GM21423 (cell line): ENCODE measurements around the gene CHRNG.
"Not testable (repeated sequence)": the region's sequence is repeated elsewhere in the genome, so short reads cannot be mapped to it uniquely, and the experiment has no call there.

ENCODE experiments used
- ATAC-seq: cut with Tn5 transposase; IDR thresholded peaks from one replicate; pipeline ENCODE4 v1.9.1; 2021; ENCODE audit warnings: mild to moderate bottlenecking, moderate library complexity; ENCODE audit not compliant: unreplicated experiment

CHRNG gene

GRCh38 chr2:232526372-232526941 lies 13.0 kb upstream of the CHRNG start:
- no peak for ATAC-seq

- ATAC-seq = no peak
These were observed 11.5 kb upstream of the CHRNG start for GRCh38 chr2:232527905-232528470.

- ATAC-seq = no peak
These were observed 10.6 kb upstream of the CHRNG start for GRCh38 chr2:232528746-232529460.

- ATAC-seq = no peak
These were observed 9.5 kb upstream of the CHRNG start for GRCh38 chr2:232529806-232530547.

GRCh38 chr2:232530626-232531260 lies 8.7 kb upstream of the CHRNG start:
- ATAC-seq = no peak

GRCh38 chr2:232532419-232532818 lies 7.1 kb upstream of the CHRNG start:
- ATAC-seq = no peak

- ATAC-seq = not testable (repeated sequence)
These were observed 6.7 kb upstream of the CHRNG start for GRCh38 chr2:232532821-232533220.

GRCh38 chr2:232533944-232534710 lies 5.4 kb upstream of the CHRNG start:
- ATAC-seq = no peak

- ATAC-seq = no peak
These were observed 4.4 kb upstream of the CHRNG start for GRCh38 chr2:232534940-232535651.

- ATAC-seq = no peak
These were observed 3.5 kb upstream of the CHRNG start for GRCh38 chr2:232535761-232536530.

- no peak for ATAC-seq
These were observed 2.4 kb upstream of the CHRNG start for GRCh38 chr2:232537079-232537478.

- ATAC-seq = no peak
These were observed 2.0 kb upstream of the CHRNG start for GRCh38 chr2:232537499-232537898.

GRCh38 chr2:232538671-232539070 lies 821 bp upstream of the CHRNG start:
- no peak for ATAC-seq

GRCh38 chr2:232540441-232541041 lies 1.0 kb downstream of the CHRNG start:
- no peak for ATAC-seq

GRCh38 chr2:232541195-232541960 lies 1.9 kb downstream of the CHRNG start:
- no peak for ATAC-seq

- ATAC-seq = no peak
These were observed 2.6 kb downstream of the CHRNG start for GRCh38 chr2:232541961-232542714.
